Spleen (tissue), 7 donors: ENCODE results near the gene CPN2.

Experiments
- CTCF ChIP-seq, 11 experiments: fragments of 200-600 bp in 7 of 11; fragments of 450-650 bp in 4 of 11; sonication (generic) in 4 of 11; IDR thresholded peaks in 8 of 11; conservative IDR thresholded peaks in 3 of 11; 1 replicate in 7 of 11; 2 replicates in 4 of 11; pipeline versions ENCODE4 v1.4.0 to v1.8.0; 2016 to 2021; ENCODE audit warnings: antibody characterized with exemption in 11 of 11, inconsistent platforms in 4 of 11, mild to moderate bottlenecking in 1 of 11
- POLR2A ChIP-seq, 3 donors: fragments of 450-650 bp; IDR thresholded peaks; one replicate each; pipeline ENCODE4 v1.5.1; 2017; ENCODE audit warnings: antibody characterized with exemption in 3 of 3, mild to moderate bottlenecking in 1 of 3
- donor health status: DM: no; HTN: no; CAD: no; lungs with moderate emphysema.
- donor health status: DM: no; HTN: no; CAD: no.
- donor health status: DM: no; HTN: no; CAD: no.

GRCh38 chr3:194300936-194301335 is 50.2 kb downstream of the CPN2 start:
- TF ChIP-seq POLR2A (IDR thresholded peaks at IDR 0.05) (no peak), CTCF (IDR thresholded peaks at IDR 0.05 in 8 of 11, conservative IDR thresholded peaks at IDR 0.05 in 3 of 11) (no peak)
